Stomach (tissue), 9 donors: ENCODE data around the gene DPYSL5. TPM values are rescaled to one million over a fixed set of nuclear protein-coding genes. Genes with fewer than 3 reads are reported as not detected.

Experiments
- DNase-seq, 2 donors: peaks; one replicate each; pipeline versions ENCODE4 v3.0.0 to v3.0.0-alpha.2; 2013 to 2019
- H3K27ac ChIP-seq, 5 donors: fragments of 200-600 bp in 4 of 5; sonication (generic) in 4 of 5; one replicate each; pipeline ENCODE4 v1.5.1; 2013 to 2019; ENCODE audit warnings: mild to moderate bottlenecking in 1 of 5, moderate library complexity in 1 of 5
- H3K27me3 ChIP-seq, 3 donors: fragments of 200-600 bp; sonication (generic); one replicate each; pipeline ENCODE4 v1.5.1; 2017 to 2019; ENCODE audit warnings: mixed run types in 1 of 3
- H3K36me3 ChIP-seq, 4 donors: fragments of 200-600 bp; sonication (generic); 1 replicate in 3 of 4; 2 replicates in 1 of 4; pipeline ENCODE4 v1.5.1; 2016 to 2019
- H3K4me1 ChIP-seq, 4 donors: fragments of 200-600 bp; sonication (generic); one replicate each; pipeline ENCODE4 v1.5.1; 2016 to 2019
- H3K4me3 ChIP-seq, 4 donors: fragments of 200-600 bp; sonication (generic) in 3 of 4; one replicate each; pipeline ENCODE4 v1.5.1; 2016 to 2019; ENCODE audit warnings: mild to moderate bottlenecking in 1 of 4
- H3K9me3 ChIP-seq, 4 donors: fragments of 200-600 bp; sonication (generic); one replicate each; pipeline ENCODE4 v1.5.1; 2016 to 2019
- CTCF ChIP-seq, 7 experiments: fragments of 450-650 bp in 4 of 7; fragments of 200-600 bp in 3 of 7; sonication (generic) in 3 of 7; IDR thresholded peaks; one replicate each; pipeline ENCODE4 v1.5.1; 2016 to 2019; ENCODE audit warnings: antibody characterized with exemption in 7 of 7, control low read depth in 2 of 7, mild to moderate bottlenecking in 1 of 7
- EP300 ChIP-seq: sonication (generic); formaldehyde crosslinking; IDR thresholded peaks from one replicate; pipeline ENCODE4 v1.6.1; 2017; ENCODE audit warnings: antibody characterized with exemption
- POLR2A ChIP-seq, 4 donors: fragments of 450-650 bp; IDR thresholded peaks; one replicate each; pipeline ENCODE4 v1.6.1; 2016; ENCODE audit warnings: antibody characterized with exemption in 4 of 4, control low read depth in 2 of 4, mild to moderate bottlenecking in 1 of 4, moderate library complexity in 1 of 4
- POLR2AphosphoS5 ChIP-seq, 3 donors: sonication (generic); formaldehyde crosslinking; IDR thresholded peaks; one replicate each; pipeline ENCODE4 v1.6.1; 2016; ENCODE audit warnings: antibody characterized with exemption in 3 of 3
- whole genome bisulfite sequencing, 5 donors: extraction: QIAGEN DNeasy Blood & Tissue Kit in 3 of 5; methylation state at CpG; one replicate each; pipeline versions ENCODE4 v1.1.5 to v1.1.7; 2013 to 2018; 5-methylcytosine and 5-hydroxymethylcytosine counted together
- intact Hi-C: fragments of 100-400 bp; cut with DNase I; formaldehyde crosslinking; loops from one replicate; pipeline ENCODE4 v1.15.1; 2023; ENCODE audit warnings: low total_unique reads
- polyA plus RNA-seq, 3 donors: library from polyadenylated mRNA; stranded (reverse); fragments of 200-250 nt; gene quantifications; one replicate each; pipeline ENCODE4 v1.2.3, GENCODE V29; 2013
- total RNA-seq, 5 donors: library from RNA; depleted of rRNA; stranded (reverse); fragments of >200 nt; gene quantifications; one replicate each; pipeline versions ENCODE4 v1.1.0 to v1.2.3, GENCODE V29; 2014 to 2016
- donor health status: healthy with polysubstance abuse.
- donor health status: Bipolar disorder and iron deficiency.
- donor health status: healthy.

The DPYSL5 gene
- total and polyA plus RNA-seq, 8 donors: 0.06 to 0.55 TPM; not detected in 6

DNA sequence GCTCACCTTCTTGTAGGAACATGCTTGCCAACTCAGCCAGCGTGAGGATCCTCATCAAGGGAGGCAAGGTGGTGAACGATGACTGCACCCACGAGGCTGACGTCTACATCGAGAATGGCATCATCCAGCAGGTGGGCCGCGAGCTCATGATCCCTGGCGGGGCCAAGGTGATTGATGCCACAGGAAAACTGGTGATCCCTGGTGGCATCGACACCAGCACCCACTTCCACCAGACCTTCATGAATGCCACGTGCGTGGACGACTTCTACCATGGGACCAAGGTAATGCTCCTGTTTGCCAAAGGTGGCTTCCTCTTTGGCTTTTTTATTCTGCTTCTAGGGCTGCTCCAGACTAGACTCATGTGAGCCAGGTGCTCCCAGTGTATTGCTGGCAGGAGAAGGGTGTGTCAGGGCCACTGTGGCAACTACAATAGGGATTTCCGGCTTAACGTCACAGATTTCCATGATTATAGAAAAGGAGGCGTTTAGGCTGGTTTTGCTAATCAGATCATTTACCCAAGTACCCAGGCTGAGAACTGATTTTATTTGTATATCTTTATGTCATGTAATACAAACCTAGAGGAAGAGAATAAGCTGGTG, 50.6 kb downstream of the DPYSL5 start:
- Histone ChIP-seq H3K27ac (no peak overlapping the region), H3K9me3 (peaks cover 0 to 13% (median 11%) of the 10 kb centered on the region in 4 donors), H3K36me3 (no peaks in the 10 kb centered on the region), H3K4me1 (peaks cover 0 to 4% (median 0%) of the 10 kb centered on the region in 4 donors), H3K27me3 (peaks cover 0 to under 1% (median 0%) of the 10 kb centered on the region in 3 donors), H3K4me3 (no peak overlapping the region)
- intact Hi-C loops: no loop called here
- 87 to 93% (median 91%) methylated on average over 12 to 15 of the region's 15 CpGs for WGBS, 5 donors
- DNase-seq: no peak
- TF ChIP-seq POLR2AphosphoS5 (IDR thresholded peaks at IDR 0.05): no peak
- TF ChIP-seq POLR2A (IDR thresholded peaks at IDR 0.05): no peak
- TF ChIP-seq CTCF (IDR thresholded peaks at IDR 0.05): no peak
- TF ChIP-seq EP300: no peak

GRCh38 chr2:26899500-26900164, 51.7 kb downstream of the DPYSL5 start:
- no peak for TF ChIP-seq POLR2A (IDR thresholded peaks at IDR 0.05)
- TF ChIP-seq EP300: no peak
- no peak for TF ChIP-seq CTCF (IDR thresholded peaks at IDR 0.05)
- no peak for TF ChIP-seq POLR2AphosphoS5 (IDR thresholded peaks at IDR 0.05)
- intact Hi-C loops: no loop called here
- 84 to 93% (median 87%) methylated on average over 5 to 6 of the region's 6 CpGs for WGBS, 5 donors

DNA sequence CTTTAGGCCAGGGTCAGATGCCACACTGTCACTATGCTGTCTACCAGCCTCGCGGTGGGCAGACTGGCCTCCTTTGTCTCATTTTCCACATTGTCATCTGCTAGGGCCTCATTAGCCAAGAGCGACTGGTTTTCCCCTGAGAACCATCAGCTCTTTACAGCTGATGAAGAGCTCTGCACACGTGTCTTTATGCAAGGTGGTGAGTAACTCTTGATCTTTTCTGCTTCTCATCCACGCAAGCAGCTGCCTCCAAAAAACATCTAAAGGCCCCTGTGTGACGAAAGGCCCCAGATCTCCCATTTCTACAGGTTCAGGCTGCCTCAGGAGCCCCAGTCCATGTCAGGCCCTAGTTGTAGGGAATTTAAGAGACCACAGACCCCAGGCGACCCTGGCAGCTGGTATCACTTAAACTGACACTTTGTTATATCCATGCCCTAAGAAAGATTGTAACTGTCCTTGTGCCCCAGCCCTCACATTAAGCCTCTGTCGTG, 52.9 kb downstream of the DPYSL5 start:
- Histone ChIP-seq H3K9me3 (peaks cover 0 to 4% (median 0%) of the 10 kb centered on the region in 4 donors), H3K27me3 (peaks cover 0 to 4% (median 0%) of the 10 kb centered on the region in 3 donors), H3K27ac (no peak overlapping the region), H3K4me1 (peaks cover 0 to 4% (median 0%) of the 10 kb centered on the region in 4 donors), H3K4me3 (no peak overlapping the region), H3K36me3 (no peaks in the 10 kb centered on the region)
- TF ChIP-seq EP300 (no peak), POLR2A (IDR thresholded peaks at IDR 0.05) (no peak), CTCF (IDR thresholded peaks at IDR 0.05) (no peak)
- no peak for DNase-seq
- intact Hi-C loops: no loop called here
- 76 to 86% (median 82%) methylated on average over 7 to 8 of the region's 8 CpGs for whole genome bisulfite sequencing, 5 donors

More at GRCh38 chr2:26899500-26900164, 51.7 kb downstream of the DPYSL5 start:
- Histone ChIP-seq H3K27ac (no peak overlapping the region), H3K4me1 (peaks cover 0 to 4% (median 0%) of the 10 kb centered on the region in 4 donors), H3K27me3 (peaks cover 0 to 4% (median 0%) of the 10 kb centered on the region in 3 donors), H3K36me3 (no peaks in the 10 kb centered on the region), H3K4me3 (no peak overlapping the region), H3K9me3 (peaks cover 0 to 13% (median 8%) of the 10 kb centered on the region in 4 donors)
- DNase-seq: no peak

DNA sequence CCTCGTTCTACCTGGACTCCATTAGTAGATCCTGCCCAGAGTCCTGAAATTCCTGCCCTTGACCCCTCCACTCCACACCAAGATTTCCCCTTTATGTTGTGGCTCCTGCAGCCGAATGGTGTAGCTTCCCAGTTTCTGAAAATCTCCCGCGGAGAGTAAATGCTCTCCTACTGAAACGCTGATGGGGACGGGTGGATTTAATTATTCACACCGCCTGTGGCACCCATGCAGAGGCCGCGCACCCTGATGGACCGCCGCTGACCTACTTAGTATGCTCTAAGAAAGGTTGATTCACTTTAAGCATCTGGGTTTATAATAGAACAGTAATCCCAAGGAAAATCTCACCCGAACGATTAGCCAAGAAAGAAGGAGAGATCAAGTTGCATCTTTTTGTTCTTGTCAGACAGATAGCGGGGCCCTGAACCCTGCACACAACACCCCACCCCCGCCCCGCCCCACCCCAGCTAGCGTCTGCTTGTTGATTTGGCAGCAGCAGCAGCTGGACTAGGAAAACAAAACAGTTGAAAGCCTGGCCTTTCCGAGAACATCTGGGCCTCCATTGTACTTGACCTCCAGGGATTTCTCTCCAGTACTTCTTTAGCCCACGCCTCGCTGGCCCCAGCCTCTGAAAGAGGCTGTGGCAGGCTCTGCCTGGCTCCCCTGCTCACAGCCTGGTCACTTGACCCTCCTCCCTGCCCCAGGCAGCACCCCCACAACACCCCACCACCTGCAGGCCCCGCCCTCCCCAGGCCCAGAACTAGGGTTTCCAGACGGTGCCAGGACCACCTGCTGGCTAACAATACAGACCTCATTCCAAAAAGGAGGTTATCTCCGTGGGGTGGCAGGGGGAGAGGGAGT, 53.6 kb downstream of the DPYSL5 start:
- Histone ChIP-seq H3K4me1 (peaks cover 0 to 4% (median 0%) of the 10 kb centered on the region in 4 donors), H3K27me3 (peaks cover 0 to 4% (median 0%) of the 10 kb centered on the region in 3 donors), H3K9me3 (no peaks in the 10 kb centered on the region), H3K4me3 (no peak overlapping the region), H3K27ac (no peak overlapping the region), H3K36me3 (no peaks in the 10 kb centered on the region)
- intact Hi-C loops: no loop called here
- peak in 1 of 2 donors; percentile 38 for DNase-seq
- TF ChIP-seq CTCF (IDR thresholded peaks at IDR 0.05) (no peak), EP300 (no peak), POLR2AphosphoS5 (IDR thresholded peaks at IDR 0.05) (no peak), POLR2A (IDR thresholded peaks at IDR 0.05) (no peak)
- 48 to 56% (median 51%) methylated on average over 22 to 23 of the region's 23 CpGs for WGBS, 5 donors
